GM19025 (cell line): ENCODE data around the gene HOXA6.

ENCODE experiments used
- ATAC-seq: cut with Tn5 transposase; IDR thresholded peaks from one replicate; pipeline ENCODE4 v1.9.1; 2021; ENCODE audit warnings: mild to moderate bottlenecking, low read depth, moderate library complexity; ENCODE audit not compliant: unreplicated experiment

Gene HOXA6

DNA sequence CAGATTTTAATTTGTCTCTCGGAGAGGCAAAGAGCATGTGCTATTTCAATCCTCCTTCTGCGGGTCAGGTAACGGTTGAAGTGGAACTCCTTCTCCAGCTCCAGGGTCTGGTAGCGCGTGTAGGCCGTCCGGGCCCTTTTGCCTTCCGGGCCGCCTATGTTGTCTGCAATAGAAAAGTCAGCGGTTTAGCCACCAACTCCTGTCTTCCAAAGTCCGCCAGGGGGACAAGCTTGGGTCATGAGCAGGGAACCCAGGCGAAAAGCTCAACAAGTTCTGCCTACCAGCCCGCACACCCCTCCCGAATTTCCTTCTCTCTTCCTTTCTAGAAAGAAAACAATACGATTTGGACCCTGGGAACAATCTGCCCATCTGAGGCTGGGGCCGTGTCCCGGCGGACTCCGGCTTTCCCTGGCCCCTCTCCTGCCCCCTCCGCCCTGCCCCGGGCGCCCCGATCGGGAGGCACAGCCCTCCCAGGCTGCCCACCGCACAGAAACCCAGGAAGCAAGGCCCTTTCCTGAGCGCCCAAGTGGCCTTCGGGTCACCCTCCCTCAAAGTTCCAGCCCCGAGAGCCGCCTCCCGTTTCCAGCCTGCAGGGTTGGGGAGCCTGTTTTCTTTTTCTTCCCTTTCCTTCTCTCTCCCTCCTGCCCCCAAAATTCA lies 5.5 kb downstream of the HOXA6 start:
- ATAC-seq, result no peak

DNA sequence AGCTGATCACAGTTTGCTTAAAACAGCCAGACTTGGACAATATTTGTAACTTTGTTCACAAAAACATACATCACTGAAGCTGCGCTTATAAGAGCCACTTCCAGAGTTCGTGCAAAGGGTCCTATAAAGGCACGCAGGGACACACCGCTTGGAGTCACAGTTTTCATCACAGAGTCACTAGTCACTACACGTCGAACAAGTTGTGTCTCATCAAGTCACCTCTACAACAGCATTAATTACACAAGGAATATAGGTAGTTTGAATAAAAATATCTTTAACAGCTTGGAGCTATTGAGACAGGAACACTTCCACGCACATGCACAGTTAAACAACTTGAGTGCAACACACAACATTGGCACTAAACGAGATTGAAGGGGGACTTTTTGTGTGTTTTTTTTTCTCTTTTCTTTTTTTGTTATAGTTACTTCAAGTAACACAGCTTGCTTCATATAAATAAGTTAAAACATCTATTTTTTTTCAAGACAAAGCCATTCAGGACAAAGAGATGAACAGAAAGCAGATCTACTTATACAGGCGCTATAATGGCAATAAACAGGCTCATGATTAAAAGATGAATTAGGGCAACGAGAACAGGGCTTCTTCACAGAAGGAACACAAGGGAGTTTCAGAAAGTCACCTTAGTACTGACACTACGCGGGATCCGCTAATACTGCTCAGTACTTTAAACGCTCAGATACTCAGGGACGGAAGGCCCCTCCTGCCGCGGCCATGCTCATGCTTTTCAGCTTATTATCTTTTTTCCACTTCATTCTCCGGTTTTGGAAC lies 6.2 kb downstream of the HOXA6 start:
- ATAC-seq, result no peak

DNA sequence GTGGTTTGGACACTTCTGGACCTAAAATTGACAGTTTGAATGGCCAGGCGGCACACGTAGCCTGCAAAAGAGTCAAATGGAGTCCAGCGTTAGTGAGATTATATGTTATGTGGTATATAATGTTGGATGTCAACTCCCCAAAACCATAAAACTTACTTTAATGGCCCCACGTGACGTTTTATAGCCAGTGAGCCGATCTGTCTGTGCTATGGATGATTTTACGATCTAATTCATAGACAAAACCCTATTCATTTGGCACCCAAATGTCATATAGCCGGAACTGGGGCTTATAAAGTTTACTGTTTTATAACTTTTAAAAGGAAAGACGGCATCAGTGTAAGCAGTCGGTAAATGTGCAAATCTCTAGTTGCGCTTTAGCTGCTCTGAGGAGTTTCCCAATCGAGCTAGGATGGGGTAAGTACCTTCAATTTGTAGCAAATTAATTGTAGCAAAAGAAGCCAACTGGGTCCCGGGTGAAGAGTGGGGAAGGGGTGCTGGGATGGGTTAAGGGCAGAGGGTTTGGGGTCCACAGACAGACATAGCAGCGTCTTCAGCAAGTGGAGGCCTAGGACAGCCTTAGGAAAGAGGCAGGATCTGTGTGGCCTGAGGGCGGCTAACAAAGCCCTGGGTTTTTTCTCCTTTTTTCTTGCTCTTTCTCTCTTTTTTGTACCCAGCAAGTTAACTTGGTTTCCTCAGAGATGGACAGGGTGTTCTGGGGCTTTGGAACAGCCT lies 7.3 kb downstream of the HOXA6 start:
- no peak for ATAC-seq

DNA sequence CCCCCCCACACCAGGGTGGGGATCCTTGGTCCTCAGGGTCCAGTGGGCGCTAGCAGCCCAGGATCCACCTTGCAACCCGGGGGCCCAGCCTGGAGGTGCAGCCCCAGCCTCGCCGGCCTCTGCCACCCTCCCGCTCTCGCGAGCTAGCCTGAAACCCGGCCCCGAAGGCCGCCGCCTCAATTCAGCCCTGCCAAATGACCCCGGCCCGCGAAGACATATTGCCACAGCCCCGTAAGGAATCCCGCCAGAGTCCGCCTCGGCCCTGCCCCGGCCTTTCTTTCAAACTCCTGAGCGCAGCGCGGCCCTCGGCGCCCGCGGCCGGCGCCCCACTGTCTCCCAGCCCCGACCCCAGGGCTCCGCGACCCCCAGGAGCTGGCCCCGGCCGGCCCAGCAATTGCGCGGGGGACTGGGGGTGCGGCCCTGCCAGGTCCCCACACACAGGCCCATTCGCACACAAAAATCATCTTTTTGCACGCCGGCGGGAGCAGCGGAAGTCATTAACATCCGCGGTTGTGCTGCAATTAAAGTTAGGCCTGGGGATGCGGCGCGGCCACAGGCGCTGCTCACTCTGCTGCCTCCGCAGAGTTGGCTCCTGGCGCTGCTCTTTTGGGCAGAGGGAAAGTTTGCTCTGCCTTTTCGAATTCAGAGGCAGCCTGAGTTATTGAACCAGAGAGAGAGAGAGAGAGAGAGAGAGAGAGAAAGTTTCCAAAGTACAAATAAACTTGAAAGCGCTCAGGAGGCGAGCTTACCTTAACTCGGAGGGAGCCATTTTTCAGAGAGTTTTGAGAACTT lies 8.0 kb downstream of the HOXA6 start:
- ATAC-seq, result no peak

DNA sequence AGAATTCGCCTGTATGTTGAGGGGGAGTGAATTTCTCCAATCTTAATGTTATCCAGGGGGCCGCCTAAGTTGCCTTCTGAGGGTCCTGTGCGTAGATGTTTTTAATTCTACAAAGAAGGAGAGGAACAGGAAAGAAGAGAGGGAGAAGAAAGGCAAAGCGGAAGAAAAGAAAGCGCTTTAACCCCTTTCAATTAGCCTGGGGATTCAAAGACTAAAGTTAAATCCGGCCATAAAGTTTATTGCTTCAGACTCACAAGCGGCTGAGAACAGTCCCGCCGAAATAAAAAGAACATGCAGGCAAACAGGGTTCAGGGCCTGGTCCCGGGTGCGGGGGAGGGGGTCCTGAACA lies 8.6 kb downstream of the HOXA6 start:
- no peak for ATAC-seq

DNA sequence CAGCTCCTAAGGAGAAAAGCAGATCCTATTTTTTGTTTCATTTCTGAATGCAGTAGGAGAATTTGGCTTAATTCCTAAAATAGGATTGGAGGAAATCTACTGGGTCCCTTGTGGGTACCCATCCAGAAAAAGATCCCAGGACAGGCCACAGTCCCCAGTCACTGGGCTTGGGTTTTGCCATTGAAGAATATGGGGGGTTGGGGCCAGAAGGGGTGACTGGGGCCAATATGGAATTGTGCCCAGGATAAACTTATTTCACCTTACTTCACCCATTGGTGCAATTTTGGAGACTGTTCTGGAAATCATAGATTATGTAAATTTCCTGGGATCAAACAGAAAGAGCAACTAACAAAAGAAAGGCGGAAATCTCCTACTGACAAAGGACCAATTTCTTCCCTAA lies 9.1 kb downstream of the HOXA6 start:
- no peak for ATAC-seq

DNA sequence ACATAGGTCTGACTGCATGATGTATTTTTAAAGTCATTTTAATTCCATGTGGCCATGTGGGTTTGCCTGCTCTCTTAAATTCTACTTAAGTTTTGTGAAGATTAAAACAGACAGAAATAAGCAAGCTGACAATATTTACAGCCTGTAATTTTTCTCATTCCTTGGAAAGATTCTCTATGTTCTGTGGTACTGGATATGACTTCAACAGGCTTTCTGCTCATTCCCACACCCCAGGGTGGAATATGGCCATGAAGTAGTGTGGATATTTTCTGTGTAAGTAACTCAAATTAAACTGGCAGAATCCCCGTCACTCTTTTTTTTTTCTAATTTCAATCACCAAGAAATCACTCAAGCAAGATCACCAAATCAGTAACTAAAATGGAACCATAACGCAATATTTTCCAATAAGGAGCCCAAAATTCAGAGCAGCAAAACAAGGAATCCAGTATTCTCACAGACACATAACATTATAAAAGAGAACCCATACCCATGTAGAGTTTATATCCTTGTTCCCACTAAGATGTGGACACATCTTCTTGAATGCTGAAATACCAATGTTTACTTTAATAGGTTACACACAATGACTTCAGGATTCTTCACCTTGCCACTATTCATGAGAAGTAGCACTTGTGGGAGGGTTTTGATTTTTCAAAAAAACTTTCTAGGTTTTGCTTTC lies 9.8 kb downstream of the HOXA6 start:
- ATAC-seq, result no peak

DNA sequence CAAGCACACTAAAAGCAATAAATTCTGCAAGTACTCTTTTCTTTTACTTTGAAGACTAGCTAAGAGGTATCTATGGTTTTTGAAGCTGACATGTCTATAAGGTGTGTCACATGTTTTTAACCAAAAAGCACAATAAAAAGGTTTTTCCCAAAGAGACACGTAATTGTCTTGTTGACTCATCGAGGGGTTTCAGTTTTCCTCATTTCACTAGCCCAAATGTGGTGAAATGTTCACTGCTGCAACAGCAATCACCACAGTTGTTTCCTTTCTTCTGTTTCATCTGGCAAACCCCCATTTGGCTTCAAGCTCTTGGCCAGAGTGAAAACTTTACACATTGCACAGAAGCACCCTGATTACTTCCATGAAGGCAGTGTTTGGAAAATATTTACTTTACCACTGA lies 13.2 kb downstream of the HOXA6 start:
- ATAC-seq, result no peak

DNA sequence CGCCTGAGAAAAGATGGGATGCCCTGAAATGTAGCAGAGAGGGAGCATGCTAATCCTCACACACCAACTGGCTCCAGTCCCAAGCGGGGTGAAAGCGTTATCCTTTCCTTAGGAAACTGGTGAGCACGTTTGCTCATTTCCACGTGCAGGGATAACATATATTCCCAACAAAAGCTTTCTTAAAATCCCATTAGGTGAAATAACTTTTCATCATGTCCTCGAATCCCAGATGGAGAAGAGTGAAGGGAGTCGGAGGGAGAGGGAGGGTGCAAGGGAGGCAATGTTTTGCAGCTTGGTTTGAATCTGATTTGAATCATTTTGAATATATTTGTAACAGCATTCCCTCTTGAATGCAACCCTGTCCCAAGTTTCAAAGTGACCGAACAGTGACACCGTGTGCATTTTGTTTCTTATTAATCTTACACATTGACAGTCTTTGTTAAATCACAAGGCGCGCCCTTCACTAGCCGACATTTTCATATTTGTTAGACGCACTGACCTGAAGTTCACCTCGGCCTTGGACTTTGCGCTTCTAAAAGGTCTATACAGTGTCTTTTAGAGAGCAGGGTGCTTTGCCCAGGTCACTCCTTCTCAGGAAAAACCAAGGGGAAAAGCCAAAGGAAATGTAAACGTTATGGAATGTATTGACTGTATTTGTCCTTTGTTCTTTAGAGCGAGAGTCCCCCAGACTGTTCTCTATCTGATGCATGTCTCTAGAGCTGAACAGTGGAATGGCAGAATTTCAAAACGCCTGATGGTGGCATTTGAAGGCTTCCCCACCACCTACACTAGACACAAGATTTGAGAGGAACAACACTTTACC lies 14.0 kb downstream of the HOXA6 start:
- ATAC-seq, result no peak

DNA sequence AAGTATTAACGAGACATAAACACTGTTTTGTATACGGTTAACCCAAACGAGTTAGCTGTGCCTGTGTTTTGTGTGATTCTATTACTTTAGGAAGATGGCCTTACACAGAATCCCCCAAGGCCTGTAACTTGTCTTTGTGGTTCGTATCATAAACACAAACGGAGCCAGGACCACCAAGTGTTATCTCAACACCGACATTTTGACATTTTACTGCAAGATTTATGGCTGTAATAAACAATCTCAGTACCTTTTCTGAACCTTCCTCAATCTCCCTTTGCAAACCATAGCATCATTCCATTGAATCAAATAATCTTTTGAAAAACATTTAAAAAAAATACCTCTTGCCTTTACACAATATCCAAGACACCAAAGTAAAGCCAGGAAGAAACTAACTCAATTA lies 14.6 kb downstream of the HOXA6 start:
- ATAC-seq, result no peak

DNA sequence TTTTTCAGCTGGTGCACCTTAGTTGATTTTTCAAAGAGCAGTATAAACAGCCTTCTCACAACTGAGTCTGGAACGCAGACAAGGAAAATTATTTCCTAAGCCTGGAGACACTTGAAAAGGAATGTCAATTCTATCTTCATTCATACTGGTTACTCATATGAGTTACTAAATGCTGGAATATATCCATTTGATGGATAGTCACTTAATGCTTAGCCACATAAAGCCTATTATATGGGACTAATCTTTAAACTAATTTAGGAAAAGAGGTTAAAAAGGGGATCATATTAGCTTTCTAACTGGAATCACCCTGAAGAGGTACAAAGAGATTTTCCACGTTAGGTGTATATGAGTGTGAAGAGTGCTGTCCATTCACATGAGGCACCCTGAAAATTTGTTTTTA lies 15.4 kb downstream of the HOXA6 start:
- no peak for ATAC-seq

DNA sequence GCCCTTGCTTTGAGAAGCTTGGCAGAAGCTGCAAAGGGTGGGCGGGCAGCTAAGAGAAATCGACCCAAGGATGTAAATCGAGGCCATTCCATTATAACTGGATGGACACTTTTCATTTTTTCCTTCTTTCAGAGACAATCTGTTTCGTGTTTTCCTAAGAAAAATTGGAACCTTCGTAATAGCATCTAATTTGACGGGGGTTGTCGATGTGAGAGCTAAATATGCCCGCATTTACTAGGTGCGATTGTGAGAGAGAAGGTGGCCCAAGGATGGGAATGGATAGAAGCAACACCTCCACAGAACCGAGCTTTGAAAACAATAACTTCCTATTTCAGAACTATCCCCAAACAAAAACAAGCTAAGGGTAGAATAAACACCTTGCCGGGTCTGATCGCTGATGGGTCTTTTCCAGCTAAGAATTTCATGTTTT lies 16.2 kb downstream of the HOXA6 start:
- no peak for ATAC-seq

DNA sequence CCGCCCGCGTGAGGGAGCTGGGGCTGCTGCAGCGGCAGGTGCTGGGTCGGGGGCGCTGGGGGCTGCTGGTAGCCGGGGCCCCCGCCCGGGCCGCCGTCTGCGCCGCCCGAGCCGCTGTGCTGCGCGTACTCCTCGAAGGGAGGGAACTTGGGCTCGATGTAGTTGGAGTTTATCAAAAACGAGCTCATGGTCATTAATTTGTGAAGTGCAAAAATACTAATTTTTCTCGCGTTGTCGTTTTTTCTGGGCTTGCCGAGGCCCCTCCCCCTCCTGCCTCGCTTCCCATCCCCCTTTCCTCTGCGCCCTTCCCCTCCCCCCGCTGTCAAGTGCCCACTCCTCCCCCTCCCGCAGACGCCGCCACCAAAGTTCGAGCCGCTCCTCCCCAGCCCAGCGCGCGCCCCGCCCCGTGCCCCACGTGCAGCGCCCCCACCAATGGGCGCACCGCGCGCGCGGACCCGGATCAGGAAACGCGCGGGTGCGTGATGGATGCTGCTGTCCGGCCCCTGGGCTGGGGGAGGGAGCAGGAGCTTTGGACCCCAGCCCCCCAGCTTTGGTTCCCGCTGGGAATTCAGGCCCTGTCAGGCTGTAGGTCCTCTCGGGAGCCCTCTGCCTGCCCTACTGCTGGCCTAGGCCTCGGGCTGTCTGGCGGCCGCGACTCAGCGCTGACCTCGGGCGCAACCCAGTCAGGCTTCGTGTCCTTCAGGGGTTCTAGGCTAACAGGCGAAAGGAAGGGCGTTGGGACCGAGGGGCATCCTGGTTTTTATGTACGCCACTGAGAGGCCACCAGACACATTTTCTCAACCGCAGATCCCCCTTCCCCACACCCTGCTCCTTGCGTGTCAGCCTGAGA lies 16.8 kb downstream of the HOXA6 start, which contains the start of gene HOXA4:
TSS of gene HOXA4 (minus strand) at position 218 of the 850 bp plus-strand sequence. CDS start at position 194, 24 bp downstream.
- no peak for ATAC-seq

DNA sequence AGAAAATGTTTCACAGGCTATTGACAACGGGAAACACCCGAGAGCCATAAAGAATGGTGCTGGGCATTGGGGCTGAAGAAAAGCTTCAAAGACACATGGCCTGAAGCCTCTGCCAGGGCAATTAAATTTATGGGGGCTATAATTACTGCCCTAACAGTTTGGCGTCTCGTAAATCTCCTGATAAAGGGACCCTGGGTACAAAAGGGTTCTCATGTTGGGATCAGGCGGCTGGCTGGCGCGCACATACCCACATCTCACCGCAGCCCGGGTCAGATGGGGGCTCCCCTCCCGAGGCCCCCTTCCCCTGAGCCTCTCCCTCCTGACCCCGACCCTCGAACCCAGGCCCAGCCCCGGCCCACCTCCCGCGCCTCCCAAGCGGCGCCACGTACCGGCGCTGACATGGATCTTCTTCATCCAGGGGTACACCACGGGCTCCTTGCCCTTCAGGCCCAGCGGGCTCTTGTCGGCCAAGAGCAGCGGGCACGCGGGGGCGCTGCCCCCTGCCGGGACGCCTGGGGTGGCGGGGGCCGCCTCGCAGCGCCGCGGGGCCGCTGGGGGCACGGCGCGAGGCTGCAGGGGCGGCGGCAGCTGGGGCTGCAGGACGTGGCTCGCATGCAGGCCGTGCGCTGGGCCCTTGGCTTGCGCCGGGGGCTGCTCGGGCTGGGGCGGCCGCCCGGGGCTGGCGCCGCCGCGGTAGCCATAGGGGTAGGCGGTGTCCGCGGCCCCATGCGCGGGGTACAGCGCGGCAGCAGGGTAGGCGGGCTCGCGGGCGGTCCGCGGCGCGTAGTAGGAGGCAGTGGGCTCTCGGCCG lies 17.6 kb downstream of the HOXA6 start:
- no peak for ATAC-seq

DNA sequence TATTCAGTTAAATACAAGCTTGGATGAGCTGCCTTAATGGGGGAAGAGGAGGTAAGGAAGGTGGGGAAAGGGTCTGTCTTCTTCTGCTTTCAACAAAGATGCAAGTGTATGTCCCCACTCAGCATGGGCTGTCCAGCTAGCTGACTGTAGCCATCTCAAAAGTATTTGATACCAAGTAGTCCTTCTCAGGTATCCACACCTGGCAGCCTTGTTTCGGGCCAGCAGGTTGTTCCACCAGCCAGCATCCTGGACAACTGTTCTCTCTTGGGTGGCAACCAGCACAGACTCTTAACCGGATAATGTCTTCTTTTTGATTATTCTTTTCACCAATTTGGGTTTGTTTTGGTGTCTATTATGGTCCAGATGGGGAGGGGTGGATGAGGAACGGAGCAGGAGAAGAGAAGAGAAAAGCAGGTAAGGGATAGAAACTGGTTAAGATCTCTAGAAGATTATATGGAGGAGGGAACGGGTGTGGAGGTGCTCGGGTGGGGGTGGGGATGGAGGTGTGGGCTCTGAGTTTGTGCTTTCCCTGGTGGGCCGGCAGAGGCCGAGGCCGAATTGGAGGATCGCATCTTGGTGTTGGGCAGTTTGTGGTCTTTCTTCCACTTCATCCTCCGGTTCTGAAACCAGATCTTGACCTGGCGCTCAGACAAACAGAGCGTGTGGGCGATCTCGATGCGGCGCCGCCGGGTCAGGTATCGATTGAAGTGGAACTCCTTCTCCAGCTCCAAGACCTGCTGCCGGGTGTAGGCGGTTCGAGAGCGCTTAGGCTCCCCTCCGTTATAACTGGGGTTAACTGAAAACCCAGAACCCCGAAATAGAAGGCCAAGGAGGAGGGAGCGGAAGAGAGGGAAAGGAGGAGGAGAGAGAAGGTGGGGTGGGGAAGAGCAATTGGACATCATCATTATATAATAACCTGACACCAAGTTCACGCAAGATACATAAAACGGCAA lies 18.5 kb downstream of the HOXA6 start:
- no peak for ATAC-seq

DNA sequence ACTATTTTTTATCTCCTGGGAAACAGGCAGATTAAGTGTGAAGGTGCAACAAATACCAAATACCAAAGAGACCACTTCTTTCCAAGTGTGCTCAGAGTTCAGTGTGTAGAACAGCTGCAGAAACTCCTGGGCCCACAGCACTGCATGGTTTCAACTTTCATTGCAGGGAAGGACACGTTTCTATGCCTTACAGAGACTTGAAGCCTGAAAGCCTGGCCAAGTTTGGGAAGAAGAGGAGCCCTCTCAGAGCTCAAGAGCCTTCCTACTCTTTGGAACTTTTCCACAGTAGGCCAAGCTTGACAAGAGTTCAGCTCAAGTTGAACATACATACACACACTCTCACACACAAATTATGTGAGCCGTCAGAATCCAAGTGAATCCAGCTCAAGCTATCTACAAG lies 19.5 kb downstream of the HOXA6 start:
- no peak for ATAC-seq
